OCI-M2 (cell line): ENCODE data around the gene ADGRG2.
A peak's percentile ranks its signal among the peaks of the same experiment; 100 is the strongest.
"Not testable (repeated sequence)": the region's sequence is repeated elsewhere in the genome, so short reads cannot be mapped to it uniquely, and the experiment has no call there.

Experiments used
- DNase-seq: peaks from one replicate; lab custom pipeline; 2025; ENCODE audit not compliant: unreplicated experiment; lab: John Stamatoyannopoulos, UW

ADGRG2 gene

GRCh38 chrX:19003756-19004155 is 118.5 kb downstream of the ADGRG2 start:
- DNase-seq = no peak

GRCh38 chrX:18998653-18999052 is 123.6 kb downstream of the ADGRG2 start:
- no peak for DNase-seq

GRCh38 chrX:18997916-18998315 is 124.4 kb downstream of the ADGRG2 start:
- DNase-seq = no peak

GRCh38 chrX:18996536-18996935 is 125.7 kb downstream of the ADGRG2 start:
- no peak for DNase-seq

GRCh38 chrX:18995221-18995620 is 127.0 kb downstream of the ADGRG2 start:
- no peak for DNase-seq

GRCh38 chrX:18994713-18995112 is 127.6 kb downstream of the ADGRG2 start:
- DNase-seq = no peak

GRCh38 chrX:18992829-18993228 is 129.4 kb downstream of the ADGRG2 start:
- DNase-seq = no peak

- DNase-seq = no peak
Observed at GRCh38 chrX:18985186-18985435, 137.2 kb downstream of the ADGRG2 start.

GRCh38 chrX:18984381-18985185 is 137.7 kb downstream of the ADGRG2 start:
- DNase-seq = peak; percentile 40

- DNase-seq = no peak
Observed at GRCh38 chrX:18983666-18984380, 138.4 kb downstream of the ADGRG2 start, which contains the start of gene PHKA2. TSS of gene PHKA2 (minus strand) at chrX:18984114. CDS start at chrX:18983932, 182 bp downstream.

- no peak for DNase-seq
Observed at GRCh38 chrX:18981124-18981807, 141.0 kb downstream of the ADGRG2 start.

GRCh38 chrX:18980262-18980661 is 142.0 kb downstream of the ADGRG2 start:
- DNase-seq = not testable (repeated sequence)

GRCh38 chrX:18974993-18975392 is 147.3 kb downstream of the ADGRG2 start:
- DNase-seq = no peak

GRCh38 chrX:18973527-18974192 is 148.6 kb downstream of the ADGRG2 start:
- no peak for DNase-seq

GRCh38 chrX:18971506-18971905 is 150.8 kb downstream of the ADGRG2 start:
- no peak for DNase-seq

GRCh38 chrX:18970465-18970864 is 151.8 kb downstream of the ADGRG2 start:
- no peak for DNase-seq

GRCh38 chrX:18966624-18967023 is 155.6 kb downstream of the ADGRG2 start:
- no peak for DNase-seq

- no peak for DNase-seq
Observed at GRCh38 chrX:18964901-18965300, 157.4 kb downstream of the ADGRG2 start.

GRCh38 chrX:18964026-18964425 is 158.2 kb downstream of the ADGRG2 start:
- DNase-seq = no peak

- DNase-seq = no peak
Observed at GRCh38 chrX:18962329-18962728, 159.9 kb downstream of the ADGRG2 start.

- DNase-seq = no peak
Observed at GRCh38 chrX:18961686-18962085, 160.6 kb downstream of the ADGRG2 start.
